ENCODE results near the gene TPTE2. TPM values are rescaled to one million over a fixed set of nuclear protein-coding genes. Genes with fewer than 3 reads are reported as not detected.
"Not testable (repeated sequence)": the region's sequence is repeated elsewhere in the genome, so short reads cannot be mapped to it uniquely, and the experiment has no call there.

Gene TPTE2
- total RNA-seq, 4 donors from 2014 or later, result 2.0 TPM; not detected in 3

DNA sequence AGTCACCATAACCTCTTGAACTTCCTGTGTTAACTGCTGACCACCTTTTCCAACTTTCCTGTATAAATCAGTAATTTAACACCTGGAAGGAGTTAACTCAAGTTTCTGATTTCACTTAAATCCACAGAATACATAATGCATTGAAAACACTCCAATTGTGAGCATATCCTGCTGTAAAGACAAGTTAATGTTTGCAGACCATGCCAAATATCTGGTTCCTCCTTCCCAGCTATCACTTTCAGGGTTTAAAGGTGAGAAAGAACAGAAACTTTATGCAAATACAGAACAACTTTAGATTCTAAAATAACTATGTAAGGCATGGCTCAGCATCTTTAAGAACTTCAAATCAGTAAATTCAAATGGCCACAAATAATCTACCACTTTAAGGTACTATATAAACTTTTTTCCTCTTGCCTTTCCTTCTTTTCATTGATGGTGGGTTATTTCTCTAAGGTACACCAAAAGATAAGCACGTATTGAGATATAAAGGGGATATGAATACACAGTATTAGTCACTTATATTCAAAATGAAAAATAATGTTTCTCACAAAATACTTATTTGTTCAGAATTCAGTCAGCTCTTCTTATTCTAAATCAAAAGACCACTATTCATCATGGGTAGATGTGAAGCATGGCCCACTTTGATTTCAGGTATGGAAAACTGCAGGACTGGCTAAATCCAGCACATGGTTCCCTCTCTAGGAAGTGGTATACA, 6.6 kb upstream of the TPTE2 start:
- WGBS, 2 donors, result 58 to 73% methylated on average over 1 of the region's 1 CpG
- H3K4me3 ChIP-seq, result no peak overlapping the region
- no peak for DNase-seq (ENCODE audit: low spot score in 2 of 2)
- peaks cover 0 to 4% (median 0%) of the 10 kb centered on the region in 3 donors for H3K36me3 ChIP-seq
- H3K9me3 ChIP-seq, result peaks cover 0 to 6% (median 0%) of the 10 kb centered on the region in 4 donors
- peaks cover 0 to 2% (median 0%) of the 10 kb centered on the region in 4 donors for H3K4me1 ChIP-seq
- TF ChIP-seq POLR2A (IDR thresholded peaks at IDR 0.05), result no peak
- TF ChIP-seq, protein P1, sequence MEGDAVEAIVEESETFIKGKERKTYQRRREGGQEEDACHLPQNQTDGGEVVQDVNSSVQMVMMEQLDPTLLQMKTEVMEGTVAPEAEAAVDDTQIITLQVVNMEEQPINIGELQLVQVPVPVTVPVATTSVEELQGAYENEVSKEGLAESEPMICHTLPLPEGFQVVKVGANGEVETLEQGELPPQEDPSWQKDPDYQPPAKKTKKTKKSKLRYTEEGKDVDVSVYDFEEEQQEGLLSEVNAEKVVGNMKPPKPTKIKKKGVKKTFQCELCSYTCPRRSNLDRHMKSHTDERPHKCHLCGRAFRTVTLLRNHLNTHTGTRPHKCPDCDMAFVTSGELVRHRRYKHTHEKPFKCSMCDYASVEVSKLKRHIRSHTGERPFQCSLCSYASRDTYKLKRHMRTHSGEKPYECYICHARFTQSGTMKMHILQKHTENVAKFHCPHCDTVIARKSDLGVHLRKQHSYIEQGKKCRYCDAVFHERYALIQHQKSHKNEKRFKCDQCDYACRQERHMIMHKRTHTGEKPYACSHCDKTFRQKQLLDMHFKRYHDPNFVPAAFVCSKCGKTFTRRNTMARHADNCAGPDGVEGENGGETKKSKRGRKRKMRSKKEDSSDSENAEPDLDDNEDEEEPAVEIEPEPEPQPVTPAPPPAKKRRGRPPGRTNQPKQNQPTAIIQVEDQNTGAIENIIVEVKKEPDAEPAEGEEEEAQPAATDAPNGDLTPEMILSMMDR (IDR thresholded peaks at IDR 0.05), result no peak
- no peak for TF ChIP-seq EP300 (IDR thresholded peaks at IDR 0.05)
- H3K27ac ChIP-seq, result no peak overlapping the region
- peaks cover 0 to 7% of the 10 kb centered on the region in 2 donors for H3K27me3 ChIP-seq

DNA sequence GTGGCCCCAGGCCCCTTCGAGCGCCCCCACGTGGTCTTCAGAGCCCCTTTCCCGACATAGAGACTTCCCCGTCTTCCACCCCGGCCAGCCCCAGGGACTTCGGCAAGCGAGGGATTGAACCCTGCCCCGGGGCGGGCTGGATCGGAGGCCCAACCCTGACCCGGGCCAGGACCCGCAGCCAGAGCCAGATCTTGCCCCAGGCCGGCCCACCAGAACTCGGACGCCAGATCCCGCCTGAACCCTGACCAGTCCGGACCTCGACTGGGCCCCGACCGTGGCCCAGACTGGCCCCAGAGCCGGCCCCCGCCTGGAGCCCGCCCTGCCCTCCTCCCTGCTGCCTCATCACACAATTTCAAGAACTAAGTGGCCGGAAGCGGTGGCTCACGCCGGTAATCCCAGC, 253 bp upstream of the TPTE2 start:
- peaks cover 0 to 2% (median 0%) of the 10 kb centered on the region in 4 donors for H3K4me1 ChIP-seq
- H3K27me3 ChIP-seq, result peaks cover 0 to 7% of the 10 kb centered on the region in 2 donors
- H3K27ac ChIP-seq, result no peak overlapping the region
- no peak overlapping the region for H3K4me3 ChIP-seq
- H3K9me3 ChIP-seq, result peaks cover 0 to 9% (median 0%) of the 10 kb centered on the region in 4 donors
- H3K36me3 ChIP-seq, result peaks cover 0 to 4% (median 0%) of the 10 kb centered on the region in 3 donors
- 93% methylated on average over 21 to 28 of the region's 28 CpGs for WGBS, 2 donors
- DNase-seq (ENCODE audit: low spot score in 2 of 2), result no peak
- TF ChIP-seq, protein P1 (IDR thresholded peaks at IDR 0.05), result no peak
- TF ChIP-seq POLR2A (IDR thresholded peaks at IDR 0.05) (no peak), EP300 (IDR thresholded peaks at IDR 0.05) (no peak)

DNA sequence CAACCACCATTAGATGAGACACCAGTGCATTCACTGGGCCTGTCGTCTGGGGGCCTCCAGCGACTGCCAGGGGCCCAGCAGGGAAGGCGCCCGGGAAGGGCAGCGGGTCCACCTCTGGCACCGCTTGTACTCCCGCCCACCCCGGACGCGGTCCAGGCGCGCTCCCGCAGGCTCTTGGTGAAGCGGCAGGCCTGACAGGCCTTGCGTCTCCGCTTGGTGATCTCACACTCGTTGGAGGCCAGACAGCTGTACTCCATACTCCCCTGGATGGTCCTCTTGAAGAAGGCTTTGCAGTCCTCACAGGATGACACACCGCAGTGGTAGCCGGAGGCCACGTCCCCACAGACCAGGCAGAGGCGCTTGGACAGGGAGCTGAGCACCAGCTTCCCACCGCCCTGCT, 660 bp downstream of the TPTE2 start:
- H3K4me1 ChIP-seq; DNase-seq (ENCODE audit: low spot score in 2 of 2); H3K27me3 ChIP-seq; H3K4me3 ChIP-seq; H3K27ac ChIP-seq; H3K9me3 ChIP-seq; H3K36me3 ChIP-seq: not testable (repeated sequence)
- WGBS, 2 donors, result 93 to 100% methylated on average over 5 to 22 of the region's 22 CpGs

DNA sequence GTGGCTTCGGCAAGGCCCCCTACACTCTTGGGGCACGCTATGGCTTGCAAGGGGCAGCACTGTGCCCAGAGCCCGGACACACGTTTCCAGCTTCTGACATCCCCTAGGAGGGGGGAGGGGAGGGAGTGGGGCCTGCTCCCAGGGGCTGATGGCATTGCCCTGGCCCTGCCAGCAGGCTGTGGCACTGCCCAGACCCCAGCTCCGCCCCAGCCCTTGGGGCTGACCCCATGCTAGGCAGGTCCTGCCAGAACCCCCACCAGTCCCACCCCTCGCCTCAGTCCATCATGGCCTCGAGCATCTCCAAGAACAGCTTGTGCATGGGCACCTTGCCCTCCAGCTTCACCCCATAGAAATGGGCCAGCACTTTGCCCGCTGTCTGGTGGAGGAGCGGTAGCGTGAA, 1.6 kb downstream of the TPTE2 start:
- not testable (repeated sequence) for H3K36me3 ChIP-seq; H3K9me3 ChIP-seq; DNase-seq (ENCODE audit: low spot score in 2 of 2); H3K27me3 ChIP-seq; H3K27ac ChIP-seq; H3K4me1 ChIP-seq; H3K4me3 ChIP-seq
- WGBS, 2 donors, result no CpG with 5 or more reads among the region's 10 CpGs

DNA sequence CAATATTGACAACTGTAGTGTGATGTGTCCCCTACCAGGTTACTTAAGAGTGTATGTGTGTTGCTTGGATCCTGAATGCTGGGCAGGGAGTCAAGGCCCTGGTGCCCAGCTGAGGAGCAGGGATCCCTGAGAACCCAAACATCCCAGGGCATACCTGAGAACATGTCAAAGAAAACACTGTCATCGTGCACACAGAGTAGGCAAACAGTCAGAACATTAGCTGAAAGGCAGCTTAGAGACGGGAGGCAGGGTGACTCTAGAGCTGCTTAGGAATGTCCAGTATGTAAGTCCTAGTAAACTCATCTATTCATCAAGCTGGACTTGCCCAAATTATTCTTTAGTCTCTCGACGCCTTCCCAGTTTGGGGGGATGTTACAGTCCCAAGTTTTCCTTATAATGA, 4.0 kb downstream of the TPTE2 start:
- not testable (repeated sequence) for H3K4me1 ChIP-seq; H3K27me3 ChIP-seq; H3K4me3 ChIP-seq; DNase-seq (ENCODE audit: low spot score in 2 of 2); H3K36me3 ChIP-seq; H3K9me3 ChIP-seq; H3K27ac ChIP-seq
- 40 to 45% methylated on average over 3 to 4 of the region's 4 CpGs for WGBS, 2 donors

DNA sequence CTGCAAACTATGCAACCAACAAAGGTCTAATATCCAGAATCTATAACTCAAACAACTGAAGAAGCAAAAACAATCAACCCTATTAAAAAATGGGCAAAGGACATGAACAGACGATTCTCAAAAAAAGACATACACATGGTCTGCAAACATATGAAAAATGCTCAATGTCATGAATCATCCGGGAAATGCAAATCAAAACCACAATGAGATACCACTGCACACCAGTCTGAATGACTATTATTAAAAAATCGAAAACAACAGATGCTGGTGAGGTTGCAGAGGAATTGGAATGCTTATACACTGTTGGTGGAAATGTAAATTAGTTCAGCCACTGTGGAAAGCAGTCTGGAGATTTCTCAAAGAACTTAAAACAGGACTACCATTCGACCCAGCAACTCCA, 12.1 kb downstream of the TPTE2 start:
- H3K36me3 ChIP-seq; H3K9me3 ChIP-seq; H3K27me3 ChIP-seq; H3K4me3 ChIP-seq; H3K4me1 ChIP-seq; H3K27ac ChIP-seq; DNase-seq (ENCODE audit: low spot score in 2 of 2): not testable (repeated sequence)
- 65 to 75% methylated on average over 4 of the region's 4 CpGs for WGBS, 2 donors

DNA sequence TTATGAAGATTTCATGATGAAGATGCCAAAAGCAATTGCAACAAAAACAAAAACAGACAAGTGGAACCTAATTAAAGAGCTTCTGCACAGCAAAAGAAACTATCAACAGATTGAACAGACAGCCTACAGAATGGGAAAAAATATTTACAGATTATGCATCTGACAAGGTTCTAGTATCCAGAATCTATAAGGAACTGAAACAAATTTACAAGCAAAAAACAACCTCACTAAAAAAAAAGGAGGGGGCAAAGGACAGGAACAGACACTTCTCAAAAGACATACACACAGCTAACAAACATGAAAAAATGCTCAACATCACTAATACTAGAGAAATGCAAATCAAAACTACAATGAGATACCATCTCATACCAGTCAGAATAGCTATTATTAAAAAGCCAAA, 35.7 kb downstream of the TPTE2 start:
- H3K9me3 ChIP-seq; DNase-seq (ENCODE audit: low spot score in 2 of 2); H3K36me3 ChIP-seq; H3K27ac ChIP-seq; H3K4me1 ChIP-seq; H3K27me3 ChIP-seq; H3K4me3 ChIP-seq: not testable (repeated sequence)

DNA sequence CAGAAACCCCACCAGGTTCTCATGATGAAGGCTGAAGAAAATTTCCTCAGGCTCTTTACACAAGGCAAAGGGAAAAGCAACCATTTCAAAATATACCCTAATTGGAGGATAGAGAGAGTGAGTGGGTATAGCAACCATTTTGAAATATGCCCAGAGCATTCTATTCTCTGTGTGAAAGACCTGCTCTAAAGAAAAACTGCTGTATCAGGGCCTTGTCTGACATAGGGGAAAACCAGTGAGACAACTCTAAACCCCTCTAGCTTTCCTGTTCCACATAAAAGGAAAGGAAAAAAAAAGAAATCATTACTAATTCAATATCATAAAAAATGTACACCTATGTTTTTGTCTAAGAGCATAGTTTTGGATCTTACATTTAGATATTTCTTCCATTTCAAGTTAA, 42.3 kb downstream of the TPTE2 start:
- Histone ChIP-seq H3K4me3 (no peak overlapping the region), H3K36me3 (no peaks in the 10 kb centered on the region), H3K27ac (no peak overlapping the region), H3K27me3 (no peaks in the 10 kb centered on the region), H3K4me1 (no peaks in the 10 kb centered on the region), H3K9me3 (no peaks in the 10 kb centered on the region)
- TF ChIP-seq, protein P1 (IDR thresholded peaks at IDR 0.05), result no peak
- TF ChIP-seq EP300 (IDR thresholded peaks at IDR 0.05) (no peak), POLR2A (IDR thresholded peaks at IDR 0.05) (no peak)
- DNase-seq (ENCODE audit: low spot score in 2 of 2), result no peak

DNA sequence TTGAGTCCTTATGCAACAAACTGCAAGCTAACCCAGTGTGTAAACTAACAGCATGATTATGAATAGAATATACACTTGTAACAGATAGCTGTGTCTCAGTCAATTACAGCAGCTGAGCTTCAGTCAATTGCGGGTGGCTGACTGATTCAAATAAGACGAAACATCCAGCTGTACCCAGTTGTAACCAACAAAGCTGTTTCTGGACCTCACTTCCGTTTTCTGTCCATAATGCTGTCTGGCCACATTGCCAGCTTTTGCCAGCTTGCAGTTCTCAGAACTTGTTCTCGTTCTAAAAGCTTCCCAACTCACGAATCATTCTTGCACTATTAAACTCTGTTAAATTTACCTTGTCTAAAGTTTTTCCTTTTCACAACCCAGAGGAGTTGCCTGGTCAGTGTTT, 53.7 kb downstream of the TPTE2 start:
- not testable (repeated sequence) for H3K27ac ChIP-seq; DNase-seq (ENCODE audit: low spot score in 2 of 2); H3K27me3 ChIP-seq; H3K9me3 ChIP-seq; H3K36me3 ChIP-seq; H3K4me3 ChIP-seq; H3K4me1 ChIP-seq
- 77 to 79% methylated on average over 5 of the region's 5 CpGs for WGBS, 2 donors

DNA sequence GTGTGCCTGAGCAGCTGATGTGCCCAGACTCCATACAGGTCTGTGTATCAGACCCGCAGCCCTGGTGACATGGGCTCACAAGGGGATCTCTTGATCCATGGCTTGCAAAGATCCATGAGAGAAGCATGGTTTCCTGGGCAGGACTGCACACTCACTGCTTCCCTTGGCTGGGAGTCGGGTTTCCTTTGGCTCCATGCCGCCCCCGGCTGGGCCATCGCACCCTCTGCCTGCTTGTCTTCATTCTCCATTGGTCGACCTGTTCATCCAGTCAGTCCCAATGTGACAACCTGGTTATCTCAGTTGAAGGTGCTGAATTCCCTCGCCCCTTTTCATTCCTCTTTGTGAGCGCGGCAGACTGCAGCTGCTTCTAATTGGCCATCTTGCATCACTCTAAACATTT, 101.2 kb downstream of the TPTE2 start:
- not testable (repeated sequence) for H3K27ac ChIP-seq; H3K36me3 ChIP-seq; H3K27me3 ChIP-seq; H3K4me3 ChIP-seq; DNase-seq (ENCODE audit: low spot score in 2 of 2); H3K4me1 ChIP-seq
- 61 to 67% methylated on average over 8 to 9 of the region's 9 CpGs for WGBS, 2 donors
- peaks cover 0 to 18% (median 0%) of the 10 kb centered on the region in 4 donors for H3K9me3 ChIP-seq
